Ishikawa (cell line): ENCODE data around the gene SPTSSB.

Experiments used
- CREB1 ChIP-seq: IDR thresholded peaks from 2 replicates; pipeline ENCODE4 v1.6.1; 2012; ENCODE audit warnings: low read depth
- EGR1 ChIP-seq: IDR thresholded peaks from 2 replicates; pipeline ENCODE4 v1.6.1; 2012
- EP300 ChIP-seq: IDR thresholded peaks from 2 replicates; pipeline ENCODE4 v1.6.1; 2012; ENCODE audit warnings: borderline replicate concordance
- NFIC ChIP-seq: IDR thresholded peaks from 2 replicates; pipeline ENCODE4 v1.6.1; 2012
- REST ChIP-seq: IDR thresholded peaks from 2 replicates; pipeline ENCODE4 v1.6.1; 2012; ENCODE audit warnings: low read depth, mild to moderate bottlenecking
- TCF12 ChIP-seq: IDR thresholded peaks from 2 replicates; pipeline ENCODE4 v1.6.1; 2012; ENCODE audit warnings: low read depth
- TEAD4 ChIP-seq: IDR thresholded peaks from 2 replicates; pipeline ENCODE4 v1.6.1; 2012
- TF ChIP-seq, protein P1 (sequence below): IDR thresholded peaks from 2 replicates; pipeline ENCODE4 v1.6.1; 2012
- TF ChIP-seq, protein P2 (sequence below): IDR thresholded peaks from 2 replicates; pipeline ENCODE4 v1.6.1; 2012

GRCh38 chr3:161414907-161415306 is 43.6 kb upstream of the SPTSSB start:
- TF ChIP-seq, protein P1, sequence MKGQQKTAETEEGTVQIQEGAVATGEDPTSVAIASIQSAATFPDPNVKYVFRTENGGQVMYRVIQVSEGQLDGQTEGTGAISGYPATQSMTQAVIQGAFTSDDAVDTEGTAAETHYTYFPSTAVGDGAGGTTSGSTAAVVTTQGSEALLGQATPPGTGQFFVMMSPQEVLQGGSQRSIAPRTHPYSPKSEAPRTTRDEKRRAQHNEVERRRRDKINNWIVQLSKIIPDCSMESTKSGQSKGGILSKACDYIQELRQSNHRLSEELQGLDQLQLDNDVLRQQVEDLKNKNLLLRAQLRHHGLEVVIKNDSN = no peak
- TF ChIP-seq TCF12 (no peak), CREB1 (no peak), EGR1 (no peak), TEAD4 (no peak), NFIC (no peak), EP300 (no peak), REST (no peak)
- TF ChIP-seq, protein P2, sequence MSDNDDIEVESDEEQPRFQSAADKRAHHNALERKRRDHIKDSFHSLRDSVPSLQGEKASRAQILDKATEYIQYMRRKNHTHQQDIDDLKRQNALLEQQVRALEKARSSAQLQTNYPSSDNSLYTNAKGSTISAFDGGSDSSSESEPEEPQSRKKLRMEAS = no peak
